RWPE2 (cell line): ENCODE measurements around the gene RNPEPL1.

Experiments
- ATAC-seq: fragments of 200-7000 bp; cut with Tn5 transposase; 3 replicates; pipeline ENCODE4 v1.9.1; 2021; ENCODE audit warnings: low read depth
- DNase-seq: peaks from one replicate; pipeline ENCODE4 v3.0.0-alpha.2; 2020; ENCODE audit warnings: low spot score
- H3K27ac ChIP-seq: fragments of 450-650 bp; 2 replicates; pipeline ENCODE4 v1.5.1; 2017; ENCODE audit warnings: mild to moderate bottlenecking; ENCODE audit not compliant: poor library complexity, severe bottlenecking
- H3K27me3 ChIP-seq: fragments of 250-450 bp; sonication (Bioruptor Pico); 2 replicates; pipeline ENCODE4 v1.5.1; 2021; ENCODE audit warnings: mild to moderate bottlenecking, moderate library complexity; ENCODE audit not compliant: insufficient read depth, poor library complexity, severe bottlenecking
- H3K36me3 ChIP-seq: fragments of 250-450 bp; sonication (Bioruptor Pico); 2 replicates; pipeline ENCODE4 v1.5.1; 2020; ENCODE audit warnings: low read depth, mild to moderate bottlenecking, moderate library complexity
- H3K4me1 ChIP-seq: fragments of 250-450 bp; sonication (Bioruptor Pico); 2 replicates; pipeline ENCODE4 v1.5.1; 2021; ENCODE audit warnings: mild to moderate bottlenecking, moderate library complexity; ENCODE audit not compliant: insufficient read depth, poor library complexity, severe bottlenecking
- H3K4me3 ChIP-seq: fragments of 250-450 bp; sonication (Bioruptor Pico); 2 replicates; pipeline ENCODE4 v1.5.1; 2021; ENCODE audit warnings: mild to moderate bottlenecking, moderate library complexity; ENCODE audit not compliant: severe bottlenecking
- H3K9me3 ChIP-seq: fragments of 250-450 bp; sonication (Bioruptor Pico); 2 replicates; pipeline ENCODE4 v1.5.1; 2021; ENCODE audit warnings: mild to moderate bottlenecking, moderate library complexity; ENCODE audit not compliant: severe bottlenecking
- TF ChIP-seq, protein P1 (sequence below): fragments of 450-650 bp; IDR thresholded peaks from one replicate; pipeline ENCODE4 v1.5.1; 2017; ENCODE audit warnings: mild to moderate bottlenecking, moderate library complexity; ENCODE audit not compliant: poor library complexity, severe bottlenecking

Gene RNPEPL1

DNA sequence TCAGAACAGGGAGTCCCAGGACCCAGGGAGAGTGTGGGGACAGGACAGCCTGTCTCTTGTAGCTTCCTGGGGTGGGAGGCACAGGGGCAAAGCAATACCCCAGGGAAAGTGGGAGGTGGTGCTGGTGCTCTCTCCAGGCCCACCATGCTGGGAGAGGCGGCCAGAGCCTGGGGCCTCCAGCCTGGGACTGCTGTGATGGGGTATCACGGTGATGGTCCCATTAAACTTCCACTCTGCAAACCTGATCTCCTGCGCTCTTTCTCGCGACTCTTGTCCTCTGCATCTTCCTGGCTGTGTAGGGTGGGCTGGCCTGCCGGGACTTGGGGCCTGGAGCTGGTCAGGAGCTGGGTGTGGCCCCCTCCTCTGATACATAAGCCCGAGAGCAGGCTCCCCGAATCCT, 10.2 kb downstream of the RNPEPL1 start:
- Histone ChIP-seq H3K4me1 (peaks cover 26% of the 10 kb centered on the region), H3K9me3 (no peaks in the 10 kb centered on the region), H3K36me3 (peaks cover 18% of the 10 kb centered on the region), H3K27me3 (no peaks in the 10 kb centered on the region), H3K27ac (no peak overlapping the region), H3K4me3 (no peak overlapping the region)
- no peak for DNase-seq
- no peak for ATAC-seq
- TF ChIP-seq, protein P1, sequence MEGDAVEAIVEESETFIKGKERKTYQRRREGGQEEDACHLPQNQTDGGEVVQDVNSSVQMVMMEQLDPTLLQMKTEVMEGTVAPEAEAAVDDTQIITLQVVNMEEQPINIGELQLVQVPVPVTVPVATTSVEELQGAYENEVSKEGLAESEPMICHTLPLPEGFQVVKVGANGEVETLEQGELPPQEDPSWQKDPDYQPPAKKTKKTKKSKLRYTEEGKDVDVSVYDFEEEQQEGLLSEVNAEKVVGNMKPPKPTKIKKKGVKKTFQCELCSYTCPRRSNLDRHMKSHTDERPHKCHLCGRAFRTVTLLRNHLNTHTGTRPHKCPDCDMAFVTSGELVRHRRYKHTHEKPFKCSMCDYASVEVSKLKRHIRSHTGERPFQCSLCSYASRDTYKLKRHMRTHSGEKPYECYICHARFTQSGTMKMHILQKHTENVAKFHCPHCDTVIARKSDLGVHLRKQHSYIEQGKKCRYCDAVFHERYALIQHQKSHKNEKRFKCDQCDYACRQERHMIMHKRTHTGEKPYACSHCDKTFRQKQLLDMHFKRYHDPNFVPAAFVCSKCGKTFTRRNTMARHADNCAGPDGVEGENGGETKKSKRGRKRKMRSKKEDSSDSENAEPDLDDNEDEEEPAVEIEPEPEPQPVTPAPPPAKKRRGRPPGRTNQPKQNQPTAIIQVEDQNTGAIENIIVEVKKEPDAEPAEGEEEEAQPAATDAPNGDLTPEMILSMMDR: no peak

DNA sequence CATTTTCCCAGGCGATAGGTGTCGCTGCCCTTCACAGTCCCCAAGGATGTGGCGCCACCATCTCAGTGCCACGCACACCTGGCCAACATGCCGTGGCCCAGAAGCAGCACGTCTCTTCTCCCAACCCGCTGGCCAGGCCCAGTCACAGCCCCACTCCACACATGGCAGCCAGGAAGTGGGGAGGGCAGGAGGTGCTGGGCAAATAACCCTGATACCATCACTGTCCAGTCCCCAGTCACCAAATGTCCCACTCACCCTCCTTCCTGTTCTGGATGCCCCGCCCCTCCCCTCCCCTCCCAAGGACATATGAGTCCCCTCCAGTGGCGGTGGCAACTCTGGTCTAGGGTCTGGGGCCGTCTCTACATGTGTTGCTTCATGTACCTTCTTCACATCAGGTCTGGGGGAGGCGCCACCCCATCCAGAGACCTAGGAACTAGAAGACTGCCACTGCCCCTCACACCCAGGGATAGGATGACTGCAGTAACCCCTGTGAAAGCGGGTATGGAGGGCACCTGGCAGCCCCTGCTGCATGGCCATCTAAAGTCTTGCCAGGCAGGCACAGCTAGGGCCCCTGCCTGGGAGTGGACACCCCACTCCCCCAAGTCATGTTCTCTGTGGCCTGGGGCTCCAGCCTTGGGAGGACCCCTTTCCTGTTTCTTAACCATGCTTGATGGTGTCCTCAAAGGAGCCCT, 10.9 kb downstream of the RNPEPL1 start:
- Histone ChIP-seq H3K27me3 (no peaks in the 10 kb centered on the region), H3K27ac (peak overlapping the region; percentile 74), H3K4me3 (no peak overlapping the region), H3K4me1 (peaks cover 26% of the 10 kb centered on the region), H3K9me3 (no peaks in the 10 kb centered on the region), H3K36me3 (peaks cover 18% of the 10 kb centered on the region)
- ATAC-seq (no peak), DNase-seq (no peak)
- TF ChIP-seq, protein P1: no peak

DNA sequence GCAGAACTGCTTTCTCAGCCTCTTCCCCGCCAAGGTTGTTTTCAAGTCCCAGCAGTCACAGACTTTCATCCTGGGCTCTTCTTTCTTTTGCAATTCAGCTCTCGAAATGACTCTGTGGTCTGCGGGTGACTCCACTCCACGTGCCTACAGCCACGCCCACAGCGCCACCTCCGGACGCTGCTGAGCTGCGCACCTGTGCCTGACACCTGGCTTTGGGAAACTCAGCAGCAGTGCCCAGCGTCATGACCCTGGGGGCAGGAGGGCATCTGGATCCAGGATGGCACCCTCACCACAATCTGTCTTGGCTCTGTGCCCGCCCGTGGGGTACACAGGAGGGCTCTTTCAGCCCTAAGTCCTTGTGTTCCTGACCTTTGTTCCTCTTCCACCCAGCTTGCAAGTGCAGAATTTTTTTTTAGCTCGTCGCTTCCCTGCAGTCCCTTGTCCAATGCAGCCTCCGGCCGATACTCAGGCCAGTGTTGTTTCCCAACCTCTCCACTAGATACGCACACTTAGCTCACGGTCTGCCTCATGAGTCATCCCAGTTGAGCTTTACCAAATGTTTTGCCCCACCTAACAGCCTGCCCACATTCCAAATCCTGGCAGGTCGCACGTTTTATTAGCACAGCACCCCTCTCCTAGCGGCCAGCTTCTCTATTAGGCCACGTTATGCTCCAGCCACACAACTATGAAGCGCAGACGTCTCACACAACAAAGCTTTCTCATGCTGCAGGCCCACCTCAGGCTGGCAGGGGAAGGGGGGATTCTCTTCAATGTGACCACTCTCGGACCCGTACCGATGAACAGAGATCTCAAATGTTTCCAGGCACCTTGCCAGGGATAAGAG, 11.7 kb downstream of the RNPEPL1 start:
- Histone ChIP-seq H3K27ac (peak overlapping the region; percentile 74), H3K4me1 (peaks cover 28% of the 10 kb centered on the region), H3K27me3 (no peaks in the 10 kb centered on the region), H3K9me3 (no peaks in the 10 kb centered on the region), H3K4me3 (no peak overlapping the region), H3K36me3 (peaks cover 20% of the 10 kb centered on the region)
- peak; percentile 84 for ATAC-seq
- no peak for DNase-seq
- TF ChIP-seq, protein P1: peak; percentile 42

DNA sequence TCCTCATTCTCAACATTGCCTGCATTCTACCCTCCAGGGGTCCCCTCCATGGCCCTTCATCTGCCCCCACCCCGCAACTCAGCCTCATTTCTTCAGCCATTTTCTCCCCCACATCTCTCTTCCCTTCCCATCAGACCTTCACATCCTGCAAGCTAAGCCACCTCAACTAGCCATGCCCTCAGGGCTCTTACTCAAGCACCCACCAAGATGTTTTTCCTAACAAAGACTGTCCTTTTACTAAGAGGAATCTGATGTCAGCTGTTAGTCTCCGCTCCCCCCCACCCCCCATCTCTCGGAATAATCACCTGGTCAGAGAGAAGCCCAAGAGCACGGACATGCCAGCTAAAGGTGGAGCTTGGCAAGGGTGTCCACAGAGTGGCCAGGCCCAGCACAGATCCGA, 13.5 kb downstream of the RNPEPL1 start:
- H3K36me3 ChIP-seq: peaks cover 18% of the 10 kb centered on the region
- no peak overlapping the region for H3K4me3 ChIP-seq
- H3K27ac ChIP-seq: peak overlapping the region; percentile 74
- H3K4me1 ChIP-seq: peaks cover 32% of the 10 kb centered on the region
- H3K27me3 ChIP-seq: no peaks in the 10 kb centered on the region
- no peaks in the 10 kb centered on the region for H3K9me3 ChIP-seq
- TF ChIP-seq, protein P1: no peak
- DNase-seq: no peak
- no peak for ATAC-seq
